Non-pigmented ciliary epithelial cell (primary cell): ENCODE results near the gene DRICH1.
"Not testable (repeated sequence)": the region's sequence is repeated elsewhere in the genome, so short reads cannot be mapped to it uniquely, and the experiment has no call there.

Experiments used
- DNase-seq: peaks from one replicate; pipeline ENCODE4 v3.0.0-alpha.2; 2010; ENCODE audit warnings: low read depth

The DRICH1 gene

DNA sequence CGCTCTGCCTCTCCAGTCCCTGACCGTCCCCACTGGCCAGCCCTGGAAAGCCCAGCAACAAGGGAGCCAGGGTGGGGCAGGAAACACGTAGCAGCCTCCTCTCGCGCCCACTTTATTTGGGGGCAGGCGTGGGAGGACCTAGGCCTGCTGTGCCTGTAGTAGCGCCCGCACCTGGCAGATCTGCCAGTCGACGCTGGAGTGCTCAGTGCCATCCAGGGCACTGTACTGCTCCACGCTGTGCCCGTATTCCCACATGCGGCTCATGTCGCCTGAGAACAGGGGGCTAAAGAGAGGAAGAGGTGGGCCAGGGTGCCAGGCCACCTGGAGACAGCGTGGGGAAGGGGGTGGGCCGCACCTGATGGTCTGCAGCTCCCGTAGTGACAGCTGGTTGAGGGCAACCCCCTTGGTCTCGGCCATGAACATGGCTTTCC, 17.0 kb upstream of the DRICH1 start:
- DNase-seq: no peak

DNA sequence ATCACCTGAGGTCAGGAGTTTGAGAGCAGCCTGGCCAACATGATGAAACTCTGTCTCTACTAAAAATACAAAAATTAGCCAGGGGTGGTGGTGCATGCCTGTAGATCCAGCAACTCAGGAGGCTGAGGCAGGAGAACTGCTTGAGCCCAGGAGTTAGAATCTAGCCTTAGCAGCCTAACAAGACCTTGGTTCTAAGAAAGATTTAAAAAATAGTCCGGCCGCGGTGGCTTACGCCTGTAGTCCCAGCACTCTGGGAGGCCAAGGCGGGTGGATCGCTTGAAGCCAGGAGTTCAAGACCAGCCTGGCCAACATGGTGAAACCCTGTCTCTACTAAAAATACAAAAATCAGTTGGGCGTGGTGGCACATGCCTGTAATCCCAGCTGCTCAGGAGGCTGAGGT, 14.4 kb upstream of the DRICH1 start:
- not testable (repeated sequence) for DNase-seq

DNA sequence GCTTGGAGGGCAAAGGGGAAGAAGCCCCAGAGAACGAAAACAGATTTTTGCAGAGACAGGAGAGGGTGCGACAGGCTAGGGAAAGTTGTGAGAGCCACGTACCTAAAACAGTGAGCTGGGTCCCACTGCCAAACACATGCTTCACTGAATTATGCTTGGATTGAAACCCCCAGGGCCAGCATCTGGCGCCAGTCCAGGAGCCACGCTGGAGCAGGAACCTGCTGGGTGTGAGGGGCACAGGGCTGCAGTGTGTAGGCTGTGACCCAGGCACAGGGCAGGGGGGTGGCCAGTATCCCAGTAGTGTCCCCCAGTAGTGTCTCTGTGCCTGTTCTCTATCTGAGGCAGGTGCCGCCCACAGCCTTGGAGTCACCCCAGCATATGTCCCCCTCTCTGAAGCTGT, 8.1 kb upstream of the DRICH1 start:
- not testable (repeated sequence) for DNase-seq

DNA sequence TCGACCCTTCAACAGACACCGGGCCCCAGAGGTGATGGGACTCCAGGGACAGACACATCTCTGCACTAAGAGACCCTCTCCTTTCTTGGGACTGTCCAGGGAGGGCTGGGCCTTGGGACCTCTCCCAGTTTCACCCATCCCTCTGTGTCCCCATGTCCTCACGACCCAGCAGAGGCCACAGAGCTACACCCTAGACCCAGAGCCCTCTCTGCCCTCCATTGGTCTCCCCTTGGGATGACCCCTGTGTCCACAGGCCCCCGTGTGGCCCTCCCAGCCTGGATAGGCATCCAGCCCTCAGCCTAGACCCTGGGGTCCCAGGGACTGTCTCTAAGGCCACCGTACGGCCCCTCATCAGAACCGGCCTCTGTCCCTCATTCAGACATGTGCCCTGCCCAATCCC, 7.5 kb upstream of the DRICH1 start:
- no peak for DNase-seq

DNA sequence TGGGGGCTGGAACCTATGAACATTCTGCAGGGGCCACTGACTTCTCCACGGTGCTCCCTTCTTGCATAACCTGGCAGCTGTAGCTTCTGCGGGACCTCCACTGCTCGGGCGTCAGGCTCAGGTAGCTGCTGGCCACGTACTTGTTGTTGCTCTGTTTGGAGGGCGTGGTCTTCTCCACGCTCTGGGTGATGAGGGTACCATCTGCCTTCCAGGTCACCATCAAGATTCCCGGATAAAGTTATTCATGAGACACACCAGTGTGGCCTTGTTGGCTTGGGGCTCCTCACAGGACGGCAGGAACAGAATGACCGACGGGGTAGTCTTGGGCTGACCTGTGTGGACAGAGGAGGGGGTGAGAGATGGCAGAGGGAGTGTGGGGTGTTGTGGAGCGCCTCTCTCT, 6.5 kb upstream of the DRICH1 start:
- no peak for DNase-seq

DNA sequence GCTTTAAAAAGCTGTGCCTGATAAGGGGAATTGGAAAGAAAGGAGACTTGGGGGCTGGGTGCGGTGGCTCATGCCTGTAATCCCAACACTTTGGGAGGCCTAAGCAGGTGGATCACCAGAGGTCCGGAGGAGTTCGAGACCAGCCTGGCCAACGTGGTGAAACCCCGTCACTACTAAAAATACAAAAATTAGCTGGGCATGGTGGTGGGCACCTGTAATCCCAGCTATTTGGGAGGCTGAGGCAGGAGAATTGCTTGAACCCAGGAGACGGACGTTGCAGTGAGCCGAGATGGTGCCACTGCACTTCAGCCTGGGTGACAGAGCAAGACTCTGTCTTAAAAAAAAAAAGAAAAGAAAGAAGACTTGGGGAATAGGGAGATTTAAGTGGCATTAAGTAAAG, 3.2 kb upstream of the DRICH1 start:
- DNase-seq: not testable (repeated sequence)

DNA sequence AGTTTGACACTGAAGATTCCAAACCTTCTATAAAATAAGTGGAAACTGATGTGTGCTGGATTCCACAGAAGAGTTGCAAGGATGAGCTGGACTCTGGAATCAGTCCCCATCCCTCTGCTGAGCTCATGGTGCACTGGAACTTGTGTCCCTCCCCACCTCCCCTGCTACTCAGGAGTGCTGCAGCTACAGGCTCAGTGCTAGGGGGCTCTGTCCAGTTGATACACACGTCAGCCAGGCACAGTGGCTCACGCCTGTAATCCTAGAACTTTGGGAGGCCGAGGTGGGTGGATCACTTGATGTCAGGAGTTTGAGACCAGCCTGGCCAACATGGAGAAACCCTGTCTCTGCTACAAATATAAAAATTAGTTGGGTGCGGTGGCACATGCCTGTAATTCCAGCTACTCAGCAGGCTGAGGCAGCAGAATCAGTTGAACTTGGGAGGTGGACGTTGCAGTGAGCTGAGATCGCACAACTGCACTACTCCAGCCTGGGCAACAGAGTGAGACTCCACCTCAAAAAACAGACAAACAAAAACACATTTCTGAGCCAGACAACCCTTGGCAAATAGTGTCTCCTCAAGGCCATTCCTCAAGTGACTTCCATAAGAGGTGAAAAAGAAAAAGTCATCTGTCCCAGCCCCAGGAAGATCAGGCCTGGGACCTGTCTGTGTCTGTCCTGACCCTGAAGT, 3.9 kb downstream of the DRICH1 start:
- DNase-seq: not testable (repeated sequence)

DNA sequence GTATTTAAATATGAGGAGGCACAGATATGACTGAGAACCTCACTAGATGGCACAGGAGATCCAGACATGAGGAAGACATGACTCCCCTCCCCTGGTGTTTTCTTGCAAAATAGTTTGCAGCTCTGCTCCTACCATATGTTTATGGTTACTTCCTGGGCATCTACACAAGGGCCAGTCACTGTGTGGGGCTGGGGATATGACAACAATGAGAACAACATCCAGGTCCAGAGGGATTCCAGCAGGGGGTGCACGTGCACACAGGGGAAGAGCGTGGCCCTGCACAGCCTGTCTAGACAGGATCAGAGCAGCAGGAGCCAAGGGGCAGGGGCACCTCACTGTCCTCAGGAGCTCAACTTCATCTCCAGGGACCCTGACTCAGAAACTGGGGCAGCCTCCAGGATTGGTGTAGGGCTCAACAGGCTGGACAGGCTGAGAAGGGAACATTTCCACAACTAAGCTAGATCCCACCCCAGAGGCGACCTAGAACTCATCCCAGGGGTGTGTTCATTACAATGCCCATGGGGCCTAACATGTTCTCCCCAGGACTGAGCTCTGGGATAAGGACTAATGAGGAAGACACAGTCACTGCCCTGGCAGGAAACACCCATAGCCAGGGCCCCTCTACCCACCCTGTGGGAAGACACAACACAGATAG, 4.6 kb downstream of the DRICH1 start:
- DNase-seq: not testable (repeated sequence)

DNA sequence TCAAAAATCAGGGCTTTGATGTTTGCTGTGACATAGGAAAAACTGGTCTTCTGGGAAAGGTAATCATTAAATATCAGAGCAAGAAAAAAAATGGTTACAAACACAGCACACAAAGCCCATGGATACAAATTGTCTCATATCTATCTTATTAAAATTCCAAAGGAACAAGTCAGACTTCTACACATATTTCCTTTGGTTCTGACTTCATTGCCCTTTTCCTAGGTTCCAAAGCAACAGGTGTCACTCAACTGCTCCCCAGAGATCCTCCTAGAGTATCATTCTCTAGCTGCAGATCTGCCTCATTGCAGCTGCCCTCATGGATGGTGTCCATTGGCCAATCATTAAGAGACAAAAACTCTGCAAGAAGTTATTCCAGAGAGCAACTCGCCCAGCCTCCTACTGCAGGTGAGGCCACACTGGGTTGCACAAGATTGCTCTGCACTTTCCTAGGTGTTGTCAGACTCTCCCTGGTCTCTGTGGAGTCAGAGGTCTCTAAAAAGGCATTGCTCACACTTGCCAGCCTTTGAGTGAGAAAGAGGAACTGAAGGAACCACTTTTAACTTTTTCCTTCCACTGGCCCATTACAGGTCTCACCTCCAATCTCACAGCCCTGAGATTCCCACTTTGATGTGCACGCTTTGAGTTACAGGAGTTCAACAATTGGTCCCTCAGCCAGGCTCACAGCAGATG, 5.7 kb downstream of the DRICH1 start:
- no peak for DNase-seq

DNA sequence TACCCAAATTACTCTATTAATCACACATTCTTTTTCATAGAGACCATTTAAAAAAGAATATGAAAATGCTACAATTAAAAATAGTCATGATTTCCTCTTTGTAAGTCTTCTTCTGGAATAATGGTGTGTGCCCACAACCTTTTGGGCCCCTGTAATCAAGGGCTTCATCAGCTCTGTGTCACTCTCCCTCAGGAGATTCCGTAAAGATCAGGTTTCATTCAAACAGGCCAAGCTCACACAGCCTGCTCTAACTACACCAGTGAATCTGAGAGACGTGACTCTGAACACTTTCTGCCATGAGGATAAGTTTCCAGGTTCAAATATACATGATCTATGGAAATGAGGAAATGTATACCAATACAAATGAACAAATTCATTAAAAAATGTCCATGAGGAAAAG, 9.5 kb downstream of the DRICH1 start:
- DNase-seq: no peak

DNA sequence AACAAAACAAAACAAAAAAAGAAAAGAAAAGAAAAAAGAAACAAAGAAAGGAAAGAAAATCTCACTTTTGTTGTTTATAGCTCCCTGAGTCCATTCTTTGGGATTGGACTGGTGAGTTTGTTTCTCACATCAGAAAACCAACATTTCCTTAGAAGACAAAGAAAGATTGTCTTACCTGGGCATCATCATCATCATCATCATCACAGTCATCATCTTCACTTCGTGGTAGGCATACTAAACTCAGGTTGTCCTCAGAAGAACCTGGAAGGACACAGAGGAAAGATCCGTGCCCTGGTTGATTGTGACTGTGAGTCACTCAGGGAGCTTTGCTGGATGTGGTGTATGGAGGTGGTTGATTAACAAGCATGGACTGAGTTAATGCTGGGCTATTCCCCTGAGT, 10.2 kb downstream of the DRICH1 start:
- not testable (repeated sequence) for DNase-seq

DNA sequence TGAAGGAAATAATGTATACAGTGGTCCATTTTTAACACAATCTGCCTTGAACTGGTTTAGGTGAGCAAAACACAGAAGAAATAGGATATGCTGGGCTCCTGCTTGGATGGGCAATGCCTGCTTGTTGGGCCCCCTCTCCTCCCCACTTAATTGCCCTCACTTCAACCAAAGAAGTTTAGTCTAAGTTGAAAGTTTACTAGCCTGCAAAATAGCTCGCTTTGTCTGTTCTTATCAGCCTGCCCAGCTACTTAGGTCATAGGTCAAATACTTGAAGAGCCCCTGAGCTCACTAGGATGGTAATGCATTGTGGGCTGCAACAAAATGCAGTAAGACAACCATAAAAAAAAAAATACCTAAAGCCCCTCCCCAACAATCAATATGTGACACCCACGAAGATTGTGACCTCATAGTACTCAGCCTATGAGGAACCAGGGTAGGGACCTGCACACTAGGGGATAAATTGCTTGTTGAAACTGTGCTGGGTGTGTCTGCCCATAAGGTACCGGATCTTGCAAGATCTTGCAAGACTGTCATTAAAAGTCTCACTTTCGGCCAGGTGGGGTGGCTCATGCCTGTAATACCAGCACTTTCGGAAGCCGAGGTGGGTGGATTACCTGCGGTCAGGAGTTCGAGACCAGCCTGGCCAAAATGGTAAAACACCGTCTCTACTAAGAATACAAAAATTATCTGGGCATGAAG, 10.9 kb downstream of the DRICH1 start:
- no peak for DNase-seq

DNA sequence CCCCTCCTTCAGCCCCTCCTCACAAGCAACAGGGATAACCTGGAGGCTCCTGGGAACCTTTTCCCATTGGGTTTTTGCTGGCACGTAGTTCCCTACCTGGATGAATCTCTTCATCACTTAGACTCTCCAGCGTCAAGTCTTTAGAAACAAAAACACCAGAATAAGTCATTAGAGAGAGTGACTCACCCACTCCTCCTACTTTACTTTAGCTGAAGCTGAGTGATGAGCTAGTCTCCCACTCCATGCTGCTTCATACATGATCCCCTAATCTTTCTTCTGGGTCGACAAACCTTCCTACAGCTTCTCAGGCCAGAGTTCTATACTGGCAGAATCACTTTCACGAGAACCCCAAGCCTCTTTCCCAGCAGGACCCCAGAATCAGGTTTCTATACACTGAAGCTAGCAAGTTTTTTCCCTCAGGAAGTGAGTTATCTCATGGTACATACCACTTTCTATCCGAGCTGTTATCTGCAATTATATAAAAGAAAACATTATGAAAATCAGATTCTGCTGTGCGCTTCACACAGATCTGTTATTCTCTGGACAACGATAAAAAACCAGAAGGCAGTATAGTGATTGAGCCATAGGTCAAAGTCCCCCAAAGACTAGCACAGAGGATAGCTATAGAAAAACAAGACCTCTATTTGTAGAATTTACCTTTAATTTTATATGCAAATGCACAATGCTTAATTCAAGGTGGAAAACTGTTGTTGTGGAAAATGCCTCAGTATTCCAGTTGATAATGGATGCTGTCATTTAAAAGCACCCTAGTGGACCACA, 18.7 kb downstream of the DRICH1 start:
- no peak for DNase-seq

DNA sequence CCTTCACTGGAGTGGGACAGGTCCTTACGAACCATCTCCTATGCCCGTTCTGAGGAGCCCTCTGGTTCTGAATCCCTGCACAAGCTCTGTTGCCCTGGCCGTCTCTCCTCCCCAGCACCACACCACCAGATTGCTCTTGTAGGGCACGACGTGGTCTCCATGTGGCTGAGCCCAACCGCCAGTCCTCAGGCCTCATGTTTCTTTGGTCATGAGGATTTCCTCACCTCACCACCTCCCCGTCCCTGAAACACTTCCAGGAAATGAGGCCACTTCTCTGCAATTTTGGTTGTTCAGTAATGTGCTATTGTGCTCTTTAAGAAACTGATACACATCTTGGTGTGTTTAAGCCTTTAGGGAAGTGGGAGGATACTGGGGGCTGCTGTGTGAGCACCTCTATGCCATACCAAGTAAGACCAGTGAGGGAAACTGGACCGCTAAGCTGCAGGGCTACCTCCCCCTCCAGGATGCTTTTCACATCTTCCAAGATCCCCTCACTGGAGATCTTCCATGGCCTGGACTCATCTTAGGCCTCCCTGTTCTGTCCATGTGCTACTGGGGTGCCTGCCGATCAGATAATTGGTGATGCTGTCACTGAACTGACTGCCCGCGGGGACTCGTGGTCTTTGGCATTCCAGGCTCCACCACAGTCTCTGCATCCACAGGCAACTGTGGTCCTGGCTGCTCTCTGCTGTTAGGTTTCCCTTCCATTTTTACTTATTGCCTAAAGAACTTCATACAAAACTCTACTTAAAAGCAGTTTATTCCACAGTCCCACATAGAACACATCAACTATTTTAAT, 21.9 kb downstream of the DRICH1 start:
- DNase-seq: no peak

DNA sequence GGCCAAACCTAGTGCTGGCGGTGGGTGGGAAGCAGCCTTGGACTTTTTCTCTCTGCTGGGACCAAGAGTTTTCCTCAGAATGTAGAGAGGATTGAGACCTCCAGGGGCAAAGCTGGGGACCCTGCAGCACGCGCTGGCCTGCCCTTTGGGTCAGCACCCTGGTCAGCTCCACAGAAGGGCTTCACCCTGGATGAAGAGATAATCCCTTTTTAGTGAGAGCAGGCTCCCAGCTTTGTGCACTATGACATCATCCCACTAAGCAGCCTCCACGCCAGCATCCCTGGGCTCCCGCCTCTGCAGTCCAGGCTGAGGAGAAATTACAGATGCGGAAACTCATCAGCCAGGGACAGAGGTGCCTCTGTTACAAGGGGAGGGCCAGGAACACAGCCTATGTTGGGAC, 23.5 kb downstream of the DRICH1 start:
- DNase-seq: no peak

DNA sequence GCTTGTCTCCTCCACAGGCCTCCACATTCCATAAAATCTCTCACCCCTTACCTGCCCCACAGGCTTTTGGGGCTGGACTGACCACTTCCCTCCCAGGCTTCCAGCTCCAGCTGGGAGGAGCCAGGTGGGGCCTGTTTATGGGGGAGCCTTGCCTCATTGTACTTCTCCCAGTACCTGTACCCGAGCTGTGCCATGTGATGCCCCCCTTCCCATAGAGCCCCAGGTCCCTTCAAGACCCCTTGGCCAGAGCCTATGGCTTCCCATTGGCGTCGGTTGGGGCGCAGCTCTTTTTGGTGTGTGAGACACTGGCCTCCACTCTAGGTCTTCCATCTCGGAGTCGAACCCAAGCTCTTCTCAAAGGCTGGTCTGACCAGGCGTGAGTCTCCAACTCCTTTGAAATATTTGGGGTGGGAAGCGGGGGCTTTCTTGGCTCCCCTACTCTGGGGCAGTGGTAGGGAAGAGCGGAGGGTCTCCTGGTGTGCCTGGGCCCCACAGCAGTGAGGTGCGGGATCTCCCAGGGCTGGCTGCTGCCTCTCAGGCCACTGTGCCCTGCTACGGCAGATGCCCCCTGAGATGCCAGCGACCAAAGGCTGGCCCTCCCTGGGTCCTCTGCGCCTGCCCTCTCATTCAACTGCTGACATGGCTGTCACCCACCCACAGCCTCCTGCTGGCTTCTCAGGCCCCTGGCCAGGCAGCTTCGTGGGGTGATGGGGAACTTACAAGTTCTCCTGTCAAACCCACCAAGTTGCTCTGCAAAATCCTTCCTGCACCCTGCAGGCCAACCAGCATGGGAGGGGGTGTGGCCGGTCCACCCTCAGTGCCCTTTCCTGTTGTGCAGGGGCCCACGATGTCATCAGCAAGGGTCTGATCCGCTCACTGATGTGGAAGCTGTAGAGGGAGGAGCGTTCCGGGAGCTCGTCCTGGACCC, 25.7 kb downstream of the DRICH1 start:
- DNase-seq: no peak

DNA sequence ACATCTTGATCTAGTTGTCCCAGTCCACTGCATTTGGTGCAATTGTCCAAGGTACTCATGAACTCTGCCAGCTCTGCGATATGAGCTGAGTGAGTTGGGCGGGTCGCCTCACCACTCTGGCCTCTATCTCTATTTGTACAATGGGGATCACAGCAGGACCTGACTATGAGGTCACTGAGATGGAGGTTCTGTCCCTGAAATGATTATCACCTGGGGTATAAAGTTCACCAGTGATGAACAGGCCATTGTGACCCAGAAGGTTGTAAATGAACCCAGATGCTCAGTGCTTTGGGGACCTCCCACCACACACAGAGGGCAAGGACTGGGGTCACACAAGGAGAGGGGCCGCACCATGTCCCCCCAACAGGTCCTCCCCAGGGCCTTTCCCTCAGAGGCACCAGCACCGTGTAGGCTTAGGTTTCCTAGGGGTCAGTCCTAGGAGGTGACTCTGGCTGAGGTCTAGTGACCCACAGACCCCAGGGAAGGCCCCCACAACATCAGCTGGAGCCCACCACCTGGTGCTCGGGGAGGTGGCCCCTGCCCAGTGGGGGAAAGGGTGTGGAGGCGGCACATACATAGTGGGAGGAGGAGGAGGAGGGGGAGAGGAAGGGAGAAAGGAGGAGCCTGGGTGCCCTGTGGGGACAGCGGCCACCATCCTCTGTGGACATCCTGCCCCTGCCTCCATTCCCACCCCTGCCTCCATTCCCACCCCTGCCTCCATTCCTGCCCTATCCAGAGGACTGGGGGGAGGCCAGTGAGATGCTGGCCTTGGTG, 27.0 kb downstream of the DRICH1 start:
- DNase-seq: no peak

DNA sequence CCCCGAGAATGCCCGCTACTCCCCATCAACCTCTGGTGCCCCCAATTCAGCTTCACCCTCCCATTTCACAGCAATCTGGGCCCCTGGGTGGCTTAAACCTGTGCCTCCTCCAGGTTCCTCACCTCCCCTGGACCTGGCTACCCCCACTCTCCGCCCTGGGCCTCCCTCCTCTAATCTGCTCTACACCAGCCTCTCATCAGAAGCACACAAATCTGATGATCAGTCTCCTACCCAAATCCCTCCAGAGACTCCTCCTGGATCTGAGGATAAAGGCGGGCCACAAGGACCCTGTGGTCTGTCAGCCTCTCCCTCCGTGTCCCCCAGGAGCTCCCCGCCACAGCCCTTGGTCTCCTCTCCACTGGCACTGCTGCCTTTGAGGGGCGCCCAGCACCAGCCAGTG, 28.9 kb downstream of the DRICH1 start:
- DNase-seq: no peak
